Stimulated activated CD4-positive, alpha-beta T cell treated with anti-CD3 and anti-CD28 coated beads, Interleukin-12 subunit alpha, Interleukin-12 subunit beta, amount 100 ng/mL, for 48 hours (primary cell): ENCODE results near the gene ARHGEF16.

Source experiments
- DNase-seq, 3 donors: peaks; one replicate each; pipeline ENCODE4 v3.0.0-alpha.2; 2020; ENCODE audit warnings: low read depth in 2 of 3, low spot score in 1 of 3

The ARHGEF16 gene

GRCh38 chr1:3479511-3480368 lies 25.3 kb downstream of the ARHGEF16 start:
- DNase-seq: no peak

GRCh38 chr1:3480369-3480719 lies 25.9 kb downstream of the ARHGEF16 start:
- no peak for DNase-seq

- DNase-seq: no peak
Observed at GRCh38 chr1:3481046-3481445, 26.6 kb downstream of the ARHGEF16 start.

GRCh38 chr1:3481836-3482375 lies 27.4 kb downstream of the ARHGEF16 start:
- DNase-seq: no peak

GRCh38 chr1:3482378-3482849 lies 27.9 kb downstream of the ARHGEF16 start:
- no peak for DNase-seq

GRCh38 chr1:3483380-3483779 lies 28.9 kb downstream of the ARHGEF16 start:
- DNase-seq: no peak

GRCh38 chr1:3483801-3484444 lies 29.5 kb downstream of the ARHGEF16 start:
- peak in 2 of 3 donors; percentile 19 to 27 for DNase-seq

- no peak for DNase-seq
Observed at GRCh38 chr1:3485016-3485415, 30.6 kb downstream of the ARHGEF16 start.

- no peak for DNase-seq
Observed at GRCh38 chr1:3488432-3488831, 34.0 kb downstream of the ARHGEF16 start.

GRCh38 chr1:3490046-3490745 lies 35.7 kb downstream of the ARHGEF16 start:
- DNase-seq: no peak

- DNase-seq: peak; percentile 56 to 84 (median 78)
Observed at GRCh38 chr1:3491291-3492246, 37.1 kb downstream of the ARHGEF16 start.

- DNase-seq: no peak
Observed at GRCh38 chr1:3492545-3493246, 38.2 kb downstream of the ARHGEF16 start.

GRCh38 chr1:3494321-3495308 lies 40.1 kb downstream of the ARHGEF16 start:
- no peak for DNase-seq

- no peak for DNase-seq
Observed at GRCh38 chr1:3495776-3496745, 41.6 kb downstream of the ARHGEF16 start.

GRCh38 chr1:3496916-3497315 lies 42.5 kb downstream of the ARHGEF16 start:
- no peak for DNase-seq

GRCh38 chr1:3497521-3497920 lies 43.1 kb downstream of the ARHGEF16 start:
- DNase-seq: no peak

- DNase-seq: no peak
Observed at GRCh38 chr1:3498246-3498930, 43.9 kb downstream of the ARHGEF16 start.
